Left ventricle myocardium inferior (tissue), 1 donor: ENCODE measurements around the gene OR10G3. TPM values are rescaled to one million over a fixed set of nuclear protein-coding genes. Genes with fewer than 3 reads are reported as not detected.

Experiments used
- DNase-seq: peaks from one replicate; pipeline ENCODE4 v3.0.0-alpha.2; 2020
- H3K27ac ChIP-seq: fragments of 200-600 bp; replicated peaks from 2 replicates; pipeline ENCODE4 v1.8.0; 2021
- H3K27me3 ChIP-seq: fragments of 200-600 bp; 2 replicates; pipeline ENCODE4 v1.8.0; 2021; ENCODE audit warnings: low read depth
- H3K36me3 ChIP-seq: fragments of 200-600 bp; 2 replicates; pipeline ENCODE4 v1.8.0; 2021
- H3K4me1 ChIP-seq: fragments of 200-600 bp; 2 replicates; pipeline ENCODE4 v1.8.0; 2021
- H3K4me3 ChIP-seq: fragments of 200-600 bp; 2 replicates; pipeline ENCODE4 v1.8.0; 2021; ENCODE audit warnings: mild to moderate bottlenecking, moderate library complexity
- H3K9me3 ChIP-seq: fragments of 200-600 bp; replicated peaks from 2 replicates; pipeline ENCODE4 v1.8.0; 2021
- CTCF ChIP-seq: fragments of 200-600 bp; IDR thresholded peaks from 2 replicates; pipeline ENCODE4 v1.8.0; 2021; ENCODE audit warnings: antibody characterized with exemption, mild to moderate bottlenecking, borderline replicate concordance
- intact Hi-C: fragments of 100-400 bp; cut with micrococcal nuclease; formaldehyde crosslinking; loops from one replicate; pipeline ENCODE4 v1.11.0; 2022
- total RNA-seq: library from RNA; stranded (reverse); fragmentation: NEBNext Ultra II Directional; extraction: Animal tissue kit (Norgen Biotek cat#: 25700); gene quantifications from one replicate; pipeline ENCODE4 v1.2.1, GENCODE V29; 2021
- donor health status: DM: no; HTN: yes; CAD: no; lungs with severe emphysema.

OR10G3 gene
- total RNA-seq, 1 donor from 2014 or later = not detected

- no peak for DNase-seq
- Histone ChIP-seq H3K27me3 (peaks cover 20% of the 10 kb centered on the region), H3K9me3 (peaks cover 33% of the 10 kb centered on the region), H3K36me3 (no peaks in the 10 kb centered on the region), H3K4me1 (no peaks in the 10 kb centered on the region), H3K27ac (no peak overlapping the region), H3K4me3 (no peak overlapping the region)
- intact Hi-C loops = no loop called here
- TF ChIP-seq CTCF = no peak
Observed at GRCh38 chr14:21589317-21589716, 9.4 kb upstream of the OR10G3 start.

DNA sequence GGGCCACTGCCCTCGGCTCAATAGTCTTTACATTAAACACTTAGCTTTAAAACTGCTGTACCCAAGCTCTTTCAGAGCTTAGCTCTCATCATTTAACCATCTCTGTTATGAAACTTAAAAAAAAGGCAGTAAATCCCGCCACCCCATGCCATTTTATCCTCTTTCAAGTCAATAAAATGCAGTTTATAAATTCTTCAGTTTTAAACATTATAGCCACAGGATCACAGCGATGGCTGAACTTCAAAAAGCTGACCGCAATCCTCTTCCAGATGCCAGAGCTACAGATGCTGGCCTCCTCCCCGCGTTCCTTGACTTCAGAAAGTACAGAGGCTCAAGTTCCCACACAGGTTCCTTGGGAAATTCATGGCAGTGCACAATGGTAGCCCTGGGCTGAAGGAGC is 4.2 kb downstream of the OR10G3 start:
- TF ChIP-seq CTCF = no peak
- no peaks in the 10 kb centered on the region for H3K36me3 ChIP-seq

GRCh38 chr14:21572604-21573003 is 7.3 kb downstream of the OR10G3 start:
- DNase-seq = no peak
- Histone ChIP-seq H3K4me3 (no peak overlapping the region), H3K27ac (no peak overlapping the region), H3K36me3 (no peaks in the 10 kb centered on the region), H3K27me3 (peaks cover 44% of the 10 kb centered on the region), H3K4me1 (no peaks in the 10 kb centered on the region), H3K9me3 (peaks cover 10% of the 10 kb centered on the region)
- intact Hi-C loops = no loop called here
- TF ChIP-seq CTCF = no peak

More for the DNA sequence above, 4.2 kb downstream of the OR10G3 start:
- H3K27me3 ChIP-seq = peaks cover 23% of the 10 kb centered on the region
- peaks cover 10% of the 10 kb centered on the region for H3K9me3 ChIP-seq
- DNase-seq = no peak
- intact Hi-C loops = no loop called here
- no peak overlapping the region for H3K4me3 ChIP-seq
- no peak overlapping the region for H3K27ac ChIP-seq
- H3K4me1 ChIP-seq = no peaks in the 10 kb centered on the region

- no peak for TF ChIP-seq CTCF
- H3K27ac ChIP-seq = no peak overlapping the region
- no peaks in the 10 kb centered on the region for H3K27me3 ChIP-seq
- no peaks in the 10 kb centered on the region for H3K36me3 ChIP-seq
- peaks cover 8% of the 10 kb centered on the region for H3K4me1 ChIP-seq
- intact Hi-C loops = no loop called here
- no peaks in the 10 kb centered on the region for H3K9me3 ChIP-seq
- H3K4me3 ChIP-seq = no peak overlapping the region
- DNase-seq = no peak
Observed at GRCh38 chr14:21558703-21559170, 21.1 kb downstream of the OR10G3 start.

DNA sequence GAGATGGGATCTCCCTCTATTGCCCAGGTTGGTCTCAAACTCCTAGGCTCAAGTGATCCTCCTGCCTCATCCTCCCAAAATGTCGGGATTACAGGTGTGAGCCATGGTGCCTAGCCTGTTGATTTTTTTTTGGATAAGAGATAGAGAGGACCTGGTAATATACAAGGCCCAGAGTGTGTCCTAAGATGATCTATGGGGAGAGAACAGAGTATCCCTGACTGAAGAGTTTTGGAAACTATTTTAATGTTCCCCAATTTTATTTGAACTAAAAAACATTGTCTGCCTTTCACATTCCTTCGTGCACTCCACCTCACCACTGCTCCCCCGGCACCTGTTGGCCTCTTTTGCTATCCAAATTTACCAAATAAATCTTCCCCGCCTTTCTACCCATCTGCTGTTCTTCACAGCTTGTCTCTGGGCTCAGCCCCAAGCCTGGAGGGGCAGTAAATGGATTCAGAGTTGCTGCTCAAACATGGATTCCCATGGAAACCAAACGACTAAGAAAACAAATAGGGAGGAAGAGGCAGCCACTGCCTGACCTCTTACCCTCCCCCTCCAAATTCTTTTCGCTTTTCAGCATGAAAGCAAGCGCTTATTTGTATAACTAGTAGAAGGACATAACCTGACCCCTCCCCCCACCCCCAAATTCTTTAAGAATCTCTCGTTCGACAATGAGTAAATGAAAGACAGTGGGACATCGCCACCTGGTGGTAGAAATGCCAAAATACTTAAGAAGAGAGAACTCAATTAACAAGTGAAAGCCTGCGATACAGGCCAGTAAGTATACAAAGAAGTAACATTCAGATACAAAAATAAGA is 22.6 kb downstream of the OR10G3 start:
- H3K27ac ChIP-seq = peak overlapping the region; percentile 62
- intact Hi-C loops = no loop called here
- no peaks in the 10 kb centered on the region for H3K36me3 ChIP-seq
- TF ChIP-seq CTCF = peak; percentile 78
- DNase-seq = peak; percentile 27
- H3K4me1 ChIP-seq = peaks cover 8% of the 10 kb centered on the region
- no peaks in the 10 kb centered on the region for H3K9me3 ChIP-seq
- H3K4me3 ChIP-seq = peak overlapping the region; percentile 57
- H3K27me3 ChIP-seq = no peaks in the 10 kb centered on the region
